Mesothelial cell of epicardium (in vitro differentiated cells): ENCODE results near the gene P3H2. TPM values are rescaled to one million over a fixed set of nuclear protein-coding genes. Genes with fewer than 3 reads are reported as not detected.
A peak's percentile ranks its signal among the peaks of the same experiment; 100 is the strongest.

Experiments
- DNase-seq, 2 experiments: peaks; one replicate each; pipeline ENCODE4 v3.0.0; 2021; ENCODE audit warnings: low spot score in 2 of 2; ENCODE audit not compliant: unreplicated experiment in 2 of 2
- H3K27ac Mint-ChIP-seq: 2 replicates; pipeline ENCODE4 v1.8.0; 2021; ENCODE audit warnings: mixed read lengths
- H3K27me3 Mint-ChIP-seq: 2 replicates; pipeline ENCODE4 v1.8.0; 2021; ENCODE audit warnings: low read depth, mixed read lengths
- H3K36me3 Mint-ChIP-seq: 2 replicates; pipeline ENCODE4 v1.8.0; 2021; ENCODE audit warnings: mixed read lengths
- H3K4me1 Mint-ChIP-seq: 2 replicates; pipeline ENCODE4 v1.8.0; 2021; ENCODE audit warnings: mixed read lengths
- H3K4me3 Mint-ChIP-seq: 2 replicates; pipeline ENCODE4 v1.8.0; 2021; ENCODE audit warnings: mild to moderate bottlenecking, moderate library complexity, mixed read lengths
- H3K9me3 Mint-ChIP-seq: 2 replicates; pipeline ENCODE4 v1.8.0; 2021; ENCODE audit warnings: mixed read lengths
- total RNA-seq: library from RNA; stranded (reverse); gene quantifications from 3 replicates; pipeline ENCODE4 v1.2.1, GENCODE V29; 2021
- TF ChIP-seq, protein P1 (sequence below): fragments of 200-600 bp; sonication (generic); IDR thresholded peaks from one replicate; pipeline ENCODE4 v1.5.0; 2021; ENCODE audit warnings: antibody characterized with exemption; ENCODE audit not compliant: unreplicated experiment

The P3H2 gene
- total RNA-seq, 1 donor from 2014 or later: 14.8 TPM

DNA sequence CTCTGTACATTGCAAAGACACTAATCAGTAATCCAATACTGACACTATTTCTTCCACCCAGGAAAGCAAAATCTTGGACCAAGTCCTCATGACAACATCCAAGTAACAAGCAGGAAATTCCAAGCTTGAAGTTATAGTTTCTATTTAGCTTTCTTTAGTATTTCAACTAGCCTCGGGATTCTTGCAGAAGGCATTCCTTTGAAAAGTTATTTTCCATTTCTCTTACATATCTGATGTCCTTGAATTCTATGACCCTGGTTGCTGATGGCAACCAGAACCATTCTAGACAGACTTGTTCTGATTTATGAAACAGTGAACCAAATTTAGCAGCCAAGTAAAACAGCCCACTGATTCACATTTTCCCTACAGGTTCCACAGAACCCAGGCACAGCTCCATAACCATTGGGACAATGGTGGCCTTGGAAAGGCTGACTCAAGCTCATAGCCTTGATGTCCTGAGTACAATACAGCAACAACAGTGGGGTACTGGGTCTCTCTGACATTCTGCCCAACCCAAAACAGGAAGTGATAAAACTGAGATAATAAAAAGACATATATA lies 26.5 kb downstream of the P3H2 start:
- H3K27ac Mint-ChIP-seq: peak overlapping the region; percentile 77

DNA sequence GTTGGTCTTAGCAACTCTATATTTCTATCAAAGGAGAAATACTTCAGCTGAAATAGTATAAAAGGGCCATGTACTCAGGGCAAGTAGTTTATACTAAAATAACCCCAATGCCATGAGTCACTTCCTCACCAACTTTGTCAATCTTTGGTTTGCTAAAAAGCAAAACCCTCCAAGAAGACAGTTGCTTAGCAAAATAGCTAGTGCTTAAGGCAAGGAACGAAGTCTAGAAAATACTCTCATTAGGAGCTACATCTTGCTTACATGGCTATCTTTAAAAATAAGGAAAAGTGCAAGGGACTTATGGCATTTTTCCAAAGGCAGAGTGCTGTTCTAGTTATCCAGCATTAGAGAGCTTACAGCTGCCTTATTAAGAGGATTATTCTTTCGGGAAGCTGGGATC lies 28.4 kb downstream of the P3H2 start:
- H3K36me3 Mint-ChIP-seq: peaks cover 3% of the 10 kb centered on the region
- H3K9me3 Mint-ChIP-seq: peaks cover 3% of the 10 kb centered on the region
- no peak for DNase-seq
- no peaks in the 10 kb centered on the region for H3K27me3 Mint-ChIP-seq
- TF ChIP-seq, protein P1, sequence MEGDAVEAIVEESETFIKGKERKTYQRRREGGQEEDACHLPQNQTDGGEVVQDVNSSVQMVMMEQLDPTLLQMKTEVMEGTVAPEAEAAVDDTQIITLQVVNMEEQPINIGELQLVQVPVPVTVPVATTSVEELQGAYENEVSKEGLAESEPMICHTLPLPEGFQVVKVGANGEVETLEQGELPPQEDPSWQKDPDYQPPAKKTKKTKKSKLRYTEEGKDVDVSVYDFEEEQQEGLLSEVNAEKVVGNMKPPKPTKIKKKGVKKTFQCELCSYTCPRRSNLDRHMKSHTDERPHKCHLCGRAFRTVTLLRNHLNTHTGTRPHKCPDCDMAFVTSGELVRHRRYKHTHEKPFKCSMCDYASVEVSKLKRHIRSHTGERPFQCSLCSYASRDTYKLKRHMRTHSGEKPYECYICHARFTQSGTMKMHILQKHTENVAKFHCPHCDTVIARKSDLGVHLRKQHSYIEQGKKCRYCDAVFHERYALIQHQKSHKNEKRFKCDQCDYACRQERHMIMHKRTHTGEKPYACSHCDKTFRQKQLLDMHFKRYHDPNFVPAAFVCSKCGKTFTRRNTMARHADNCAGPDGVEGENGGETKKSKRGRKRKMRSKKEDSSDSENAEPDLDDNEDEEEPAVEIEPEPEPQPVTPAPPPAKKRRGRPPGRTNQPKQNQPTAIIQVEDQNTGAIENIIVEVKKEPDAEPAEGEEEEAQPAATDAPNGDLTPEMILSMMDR: no peak
- no peak overlapping the region for H3K4me3 Mint-ChIP-seq
- H3K4me1 Mint-ChIP-seq: peaks cover 29% of the 10 kb centered on the region
- H3K27ac Mint-ChIP-seq: no peak overlapping the region

More for the DNA sequence above, 26.5 kb downstream of the P3H2 start:
- Mint-ChIP-seq H3K36me3 (peaks cover 3% of the 10 kb centered on the region), H3K27me3 (no peaks in the 10 kb centered on the region), H3K4me1 (peaks cover 38% of the 10 kb centered on the region), H3K4me3 (no peak overlapping the region), H3K9me3 (peaks cover 3% of the 10 kb centered on the region)
- DNase-seq: no peak
- TF ChIP-seq, protein P1: no peak

DNA sequence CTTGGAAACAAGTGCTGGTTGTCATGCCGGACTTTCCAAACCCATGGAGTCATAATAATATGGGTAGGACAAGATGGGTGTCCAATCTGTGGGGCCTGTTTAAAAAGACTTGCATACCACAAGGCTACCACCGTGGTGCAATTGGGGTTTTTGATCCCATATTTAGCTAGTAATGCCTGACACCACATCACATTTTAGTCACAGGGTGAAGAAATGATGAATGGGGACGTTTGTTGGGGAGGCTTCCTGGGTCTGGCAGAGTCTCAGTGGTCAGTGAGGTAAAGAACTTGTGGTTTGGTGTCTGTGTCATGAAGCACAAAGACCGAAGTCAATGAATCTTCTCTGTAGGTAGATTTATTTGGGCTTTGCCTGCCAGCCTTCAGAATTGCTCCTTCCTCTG lies 31.0 kb downstream of the P3H2 start:
- H3K9me3 Mint-ChIP-seq: no peaks in the 10 kb centered on the region
- no peaks in the 10 kb centered on the region for H3K27me3 Mint-ChIP-seq
- no peak for DNase-seq
- H3K36me3 Mint-ChIP-seq: no peaks in the 10 kb centered on the region
- peaks cover 23% of the 10 kb centered on the region for H3K4me1 Mint-ChIP-seq
- no peak overlapping the region for H3K27ac Mint-ChIP-seq
- TF ChIP-seq, protein P1: no peak
- H3K4me3 Mint-ChIP-seq: no peak overlapping the region

DNA sequence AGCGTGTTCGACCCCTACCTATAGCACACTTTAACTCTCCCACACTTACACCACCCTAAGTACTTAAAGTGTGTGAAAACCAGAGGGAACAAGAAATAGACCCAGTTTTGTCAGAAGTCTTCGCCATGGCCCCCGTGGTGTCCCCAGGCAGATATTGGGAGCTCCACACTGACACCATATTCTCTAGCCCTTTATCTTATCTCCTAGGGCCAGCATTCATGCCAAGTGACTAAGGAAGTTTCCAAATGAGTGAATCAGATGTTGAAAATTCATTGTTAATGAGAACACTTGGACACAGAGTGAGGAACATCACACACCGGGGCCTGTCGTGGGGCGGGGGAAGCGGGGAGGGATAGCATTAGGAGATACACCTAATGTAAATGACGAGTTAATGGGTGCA lies 31.8 kb downstream of the P3H2 start:
- DNase-seq: no peak
- H3K27ac Mint-ChIP-seq: no peak overlapping the region
- peaks cover 16% of the 10 kb centered on the region for H3K4me1 Mint-ChIP-seq

DNA sequence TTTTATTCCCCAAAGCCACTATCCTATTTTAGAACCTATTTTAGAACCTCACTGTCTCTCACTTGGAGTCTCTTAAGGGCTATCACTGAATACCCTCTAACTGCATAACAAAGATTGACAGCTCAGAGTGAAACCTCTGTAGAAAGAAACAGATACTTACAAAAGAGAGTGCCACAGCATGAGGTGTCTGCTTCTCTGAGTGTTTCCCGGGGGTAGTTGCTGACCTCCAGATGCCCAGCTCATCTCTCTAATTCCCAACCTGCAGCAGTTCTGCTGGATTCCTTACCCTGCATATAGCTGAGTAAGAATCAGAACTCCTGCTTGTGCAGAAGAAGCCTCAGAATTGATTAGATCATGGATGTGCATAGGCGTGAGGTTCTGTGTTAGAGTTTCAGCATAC lies 34.5 kb downstream of the P3H2 start:
- Mint-ChIP-seq H3K36me3 (no peaks in the 10 kb centered on the region), H3K9me3 (no peaks in the 10 kb centered on the region), H3K27me3 (no peaks in the 10 kb centered on the region), H3K4me3 (no peak overlapping the region), H3K4me1 (peaks cover 10% of the 10 kb centered on the region), H3K27ac (no peak overlapping the region)
- TF ChIP-seq, protein P1: no peak
- DNase-seq: no peak

More for the DNA sequence above, 31.8 kb downstream of the P3H2 start:
- TF ChIP-seq, protein P1: no peak
- Mint-ChIP-seq H3K27me3 (no peaks in the 10 kb centered on the region), H3K36me3 (no peaks in the 10 kb centered on the region), H3K9me3 (no peaks in the 10 kb centered on the region), H3K4me3 (no peak overlapping the region)

DNA sequence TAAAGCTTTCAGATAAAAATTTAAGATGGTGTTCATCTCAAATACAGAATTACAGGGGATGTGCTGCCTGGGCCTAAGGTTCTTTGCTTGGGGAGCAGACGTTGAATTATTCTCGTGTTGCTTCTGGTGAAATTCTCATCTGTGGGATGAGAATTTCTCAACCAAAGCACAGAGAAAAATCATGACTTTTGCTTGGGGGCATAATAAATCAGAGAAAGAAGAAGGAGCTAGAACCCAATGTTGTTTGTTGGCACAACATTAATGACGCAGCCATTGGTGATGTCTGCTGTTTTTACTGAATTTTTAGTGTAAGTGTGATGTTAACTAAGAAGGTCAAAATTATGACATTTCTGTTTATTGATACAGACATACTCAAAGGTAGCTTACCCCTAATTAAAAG lies 35.7 kb downstream of the P3H2 start:
- peaks cover 10% of the 10 kb centered on the region for H3K4me1 Mint-ChIP-seq

More for the DNA sequence above, 35.7 kb downstream of the P3H2 start:
- no peaks in the 10 kb centered on the region for H3K36me3 Mint-ChIP-seq
- TF ChIP-seq, protein P1: no peak
- peak overlapping the region; percentile 69 for H3K27ac Mint-ChIP-seq
- H3K9me3 Mint-ChIP-seq: no peaks in the 10 kb centered on the region
- H3K4me3 Mint-ChIP-seq: no peak overlapping the region
- no peak for DNase-seq
- no peaks in the 10 kb centered on the region for H3K27me3 Mint-ChIP-seq
